HepG2 (cell line): ENCODE results near the gene ZNF691. TPM values are rescaled to one million over a fixed set of nuclear protein-coding genes. Genes with fewer than 3 reads are reported as not detected.

Experiments used
- ADNP ChIP-seq: sonication (generic); formaldehyde crosslinking; IDR thresholded peaks from 2 replicates; pipeline ENCODE4 v1.4.0; 2020; ENCODE audit warnings: missing genetic modification reagents
- ARID4A ChIP-seq: sonication (generic); formaldehyde crosslinking; IDR thresholded peaks from 2 replicates; pipeline ENCODE4 v1.5.0; 2020; ENCODE audit warnings: mild to moderate bottlenecking, missing genetic modification reagents, borderline replicate concordance
- ARID5B ChIP-seq: IDR thresholded peaks from 2 replicates; pipeline ENCODE4 v1.4.0; 2020; ENCODE audit warnings: mild to moderate bottlenecking, missing genetic modification reagents
- DNMT3B ChIP-seq: conservative IDR thresholded peaks from 2 replicates; pipeline ENCODE4 v1.6.1; 2016; ENCODE audit warnings: missing biosample characterization, control low read depth
- ETV6 ChIP-seq: sonication (generic); formaldehyde crosslinking; conservative IDR thresholded peaks from 2 replicates; pipeline ENCODE4 v1.4.0; 2020; ENCODE audit warnings: missing genetic modification reagents
- HNRNPLL ChIP-seq: fragments of 200-400 bp; formaldehyde crosslinking; IDR thresholded peaks from 2 replicates; pipeline ENCODE4 v1.6.1; 2017; ENCODE audit warnings: mild to moderate bottlenecking, low read depth, low read length; ENCODE audit not compliant: poor library complexity, severe bottlenecking
- HOXA3 ChIP-seq: sonication (generic); formaldehyde crosslinking; IDR thresholded peaks from 2 replicates; pipeline ENCODE4 v1.5.0; 2020; ENCODE audit warnings: missing genetic modification reagents
- MTERF4 ChIP-seq: sonication (generic); formaldehyde crosslinking; IDR thresholded peaks from 2 replicates; pipeline ENCODE4 v1.8.0; 2023; ENCODE audit warnings: mild to moderate bottlenecking, missing genetic modification reagents
- PAX8 ChIP-seq: sonication (generic); formaldehyde crosslinking; IDR thresholded peaks from 2 replicates; pipeline ENCODE4 v1.8.0; 2022; ENCODE audit warnings: mild to moderate bottlenecking, missing genetic modification reagents, borderline replicate concordance
- RFX1 ChIP-seq: fragments of 450-650 bp; IDR thresholded peaks from 2 replicates; pipeline ENCODE4 v1.6.1; 2017
- RFX3 ChIP-seq: IDR thresholded peaks from 2 replicates; pipeline ENCODE4 v1.6.1; 2016; ENCODE audit warnings: missing biosample characterization, missing genetic modification reagents
- TFDP2 ChIP-seq: sonication (generic); formaldehyde crosslinking; IDR thresholded peaks from 2 replicates; pipeline ENCODE4 v1.4.0; 2020; ENCODE audit warnings: missing genetic modification reagents
- ZBTB34 ChIP-seq: sonication (generic); formaldehyde crosslinking; IDR thresholded peaks from 2 replicates; pipeline ENCODE4 v1.8.0; 2022; ENCODE audit warnings: mild to moderate bottlenecking, missing genetic modification reagents
- ZIK1 ChIP-seq: sonication (generic); formaldehyde crosslinking; IDR thresholded peaks from 2 replicates; pipeline ENCODE4 v1.5.0; 2020; ENCODE audit warnings: mild to moderate bottlenecking, low read depth, missing genetic modification reagents, borderline replicate concordance
- ZNF780A ChIP-seq: sonication (generic); formaldehyde crosslinking; IDR thresholded peaks from 2 replicates; pipeline ENCODE4 v1.8.0; 2022; ENCODE audit warnings: mild to moderate bottlenecking, missing genetic modification reagents, moderate library complexity
- polyA plus RNA-seq, 8 experiments: library from polyadenylated mRNA; depleted of rRNA in 3 of 8; stranded (reverse) in 7 of 8; unstranded in 1 of 8; fragments of >200 nt; fragmentation: Illumina TruSeq in 4 of 8; extraction: Trizol in 4 of 8; gene quantifications; 2 replicates each; pipeline versions ENCODE4 v1.2.1 to v1.2.3, GENCODE V29; 2011 to 2016; ENCODE audit warnings: low read depth in 4 of 8, missing spikeins in 1 of 8, mixed read lengths in 1 of 8; ENCODE audit not compliant: insufficient read depth in 1 of 8
- total RNA-seq, 5 experiments: library from RNA; depleted of rRNA; stranded (reverse); fragments of >200 nt; fragmentation: Illumina TruSeq; extraction: Trizol; gene quantifications; 2 replicates each; pipeline ENCODE4 v1.2.3, GENCODE V29; 2016; ENCODE audit warnings: low read depth in 1 of 5

ZNF691 gene
- total and polyA plus RNA-seq, 2 of the 13 experiments (the other 11 are each of a cell fraction or from before 2014, with no cell fraction given), result 7.6 to 7.8 TPM

- TF ChIP-seq DNMT3B, result no peak
- no peak for TF ChIP-seq ZBTB34
- TF ChIP-seq ETV6, result no peak
- TF ChIP-seq ZIK1 (CRISPR knock-in tag), result no peak
- no peak for TF ChIP-seq RFX3 (CRISPR knock-in tag)
- no peak for TF ChIP-seq MTERF4
- TF ChIP-seq ARID4A, result peak; percentile 65; the same call in 1 of the 2 replicates
- peak; percentile 70; the same call in 1 of the 2 replicates for TF ChIP-seq HOXA3 (CRISPR knock-in tag)
- TF ChIP-seq ZNF780A, result no peak
- TF ChIP-seq RFX1, result no peak
- no peak; the same call in none of the 2 replicates for TF ChIP-seq TFDP2
- 0 out of 2 replicates have a peak, but pooled peaks have one; percentile 3 for TF ChIP-seq ARID5B (CRISPR knock-in tag)
- TF ChIP-seq ADNP (CRISPR knock-in tag), result no peak
- TF ChIP-seq PAX8 (CRISPR knock-in tag), result 0 out of 2 replicates have a peak, but pooled peaks have one; percentile 79
- peak; percentile 58 for TF ChIP-seq HNRNPLL
These were observed 29.6 kb upstream of the ZNF691 start, which contains the start of the genes ERMAP and SVBP (continued) for GRCh38 chr1:42816585-42817439.
